Activated CD4-positive, alpha-beta T cell treated with anti-CD3 and anti-CD28 coated beads, Interleukin-2, amount 50 U/mL, for 16 hours (primary cell): ENCODE data around the gene MTARC1.

ENCODE experiments used
- DNase-seq: peaks from one replicate; pipeline ENCODE4 v3.0.0-alpha.2; 2020

Gene MTARC1

DNA sequence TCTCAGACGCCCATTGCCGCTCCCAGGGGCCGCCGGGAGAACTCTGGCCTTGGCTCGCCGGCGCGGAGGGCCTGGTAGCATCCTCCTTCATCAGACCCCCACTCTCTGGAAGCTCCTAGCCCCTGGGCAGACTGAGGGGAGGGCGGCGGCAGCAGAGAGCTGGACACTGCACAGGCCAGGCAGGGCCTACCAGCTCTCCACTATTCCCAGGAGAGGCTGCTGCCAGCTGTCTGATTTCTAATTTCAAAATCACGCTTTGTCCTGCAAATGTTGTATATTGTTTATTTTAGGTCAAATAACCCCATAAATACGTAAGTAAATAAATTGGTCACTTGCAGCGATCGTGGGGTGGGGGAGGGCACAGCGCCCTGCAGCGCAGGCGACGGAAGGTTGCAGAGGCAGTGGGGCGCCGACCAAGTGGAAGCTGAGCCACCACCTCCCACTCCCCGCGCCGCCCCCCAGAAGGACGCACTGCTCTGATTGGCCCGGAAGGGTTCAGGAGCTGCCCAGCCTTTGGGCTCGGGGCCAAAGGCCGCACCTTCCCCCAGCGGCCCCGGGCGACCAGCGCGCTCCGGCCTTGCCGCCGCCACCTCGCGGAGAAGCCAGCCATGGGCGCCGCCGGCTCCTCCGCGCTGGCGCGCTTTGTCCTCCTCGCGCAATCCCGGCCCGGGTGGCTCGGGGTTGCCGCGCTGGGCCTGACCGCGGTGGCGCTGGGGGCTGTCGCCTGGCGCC is at the start of gene MTARC1:
Gene MTARC1, plus strand, starts transcription at position 577 of the 732 bp plus-strand sequence. Its CDS starts 32 bp downstream, at position 609.
- no peak for DNase-seq

DNA sequence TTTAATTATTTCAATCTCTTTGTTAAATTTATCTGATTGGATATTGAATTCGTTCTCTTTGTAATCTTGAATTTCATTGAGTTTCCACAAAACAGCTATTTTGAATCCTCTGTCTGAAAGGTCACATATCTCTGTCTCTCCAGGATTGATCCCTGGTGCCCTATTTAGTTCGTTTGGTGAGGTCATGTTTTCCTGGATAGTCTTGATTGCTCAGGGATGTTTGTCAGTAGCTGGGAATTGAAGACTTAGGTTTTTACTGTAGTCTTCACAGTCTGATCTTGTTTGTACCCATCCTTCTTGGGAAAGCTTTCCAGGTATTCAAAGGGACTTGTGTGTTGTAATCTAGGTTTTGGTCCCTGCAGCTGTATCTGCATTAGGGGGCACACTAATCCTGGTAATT is 45.4 kb upstream of the MTARC1 start:
- DNase-seq = no peak

DNA sequence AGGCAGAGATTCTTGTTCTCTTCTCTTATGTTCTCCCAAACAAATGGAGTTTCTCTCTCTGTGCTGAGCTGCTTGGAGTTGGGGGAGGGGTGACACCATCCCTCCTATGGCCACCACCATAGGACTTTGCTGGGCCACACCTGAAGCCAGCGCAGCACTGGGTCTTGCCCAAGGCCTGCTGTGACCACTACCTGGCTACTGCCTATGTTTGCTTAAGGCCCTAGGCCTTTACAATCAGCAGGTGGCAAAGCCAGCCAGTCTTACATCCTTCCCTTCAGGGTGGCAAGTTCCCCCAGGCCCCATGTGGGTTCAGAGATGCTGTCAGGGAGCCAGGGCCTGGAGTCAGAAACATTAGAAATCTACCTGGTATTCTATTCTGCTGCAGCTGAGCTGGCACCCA is 44.9 kb upstream of the MTARC1 start:
- no peak for DNase-seq

DNA sequence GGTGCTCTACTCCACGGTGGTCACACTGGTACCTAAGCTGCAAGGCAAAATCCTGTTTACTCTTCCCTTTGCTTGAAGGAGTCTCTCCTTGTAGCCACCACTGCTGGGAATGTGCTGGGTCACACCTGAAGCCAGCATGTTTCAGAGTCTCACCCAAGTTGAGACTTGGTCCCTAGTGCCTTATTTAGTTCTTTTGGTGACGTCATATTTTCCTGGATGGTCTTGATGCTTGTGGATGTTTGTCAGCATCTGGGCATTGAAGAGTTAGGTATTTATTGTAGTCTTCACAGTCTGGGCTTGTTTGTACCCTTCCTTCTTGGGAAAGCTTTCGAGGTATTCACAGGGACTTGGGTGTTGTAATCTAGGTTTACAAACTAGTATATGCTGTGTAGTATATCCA is 44.2 kb upstream of the MTARC1 start:
- no peak for DNase-seq

DNA sequence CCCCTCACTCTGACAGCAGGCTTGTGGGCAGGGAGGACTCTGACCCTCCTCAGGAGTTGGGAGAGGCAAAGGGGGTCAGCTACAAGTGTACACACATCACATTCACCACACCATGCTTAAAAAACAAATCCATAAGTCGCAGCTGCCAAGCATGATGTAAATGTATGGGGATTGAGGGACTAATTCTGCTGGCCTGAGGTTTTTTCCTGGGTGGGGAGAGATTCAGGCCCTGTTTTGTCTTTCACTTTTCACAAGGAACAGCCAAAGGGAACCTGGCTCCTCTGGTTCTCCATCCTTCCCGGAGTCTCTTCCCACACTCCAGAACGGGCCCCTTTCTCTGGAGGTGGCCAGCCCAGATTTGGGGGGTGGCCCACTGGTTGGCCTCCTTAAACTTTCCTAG is 39.9 kb upstream of the MTARC1 start:
- no peak for DNase-seq

DNA sequence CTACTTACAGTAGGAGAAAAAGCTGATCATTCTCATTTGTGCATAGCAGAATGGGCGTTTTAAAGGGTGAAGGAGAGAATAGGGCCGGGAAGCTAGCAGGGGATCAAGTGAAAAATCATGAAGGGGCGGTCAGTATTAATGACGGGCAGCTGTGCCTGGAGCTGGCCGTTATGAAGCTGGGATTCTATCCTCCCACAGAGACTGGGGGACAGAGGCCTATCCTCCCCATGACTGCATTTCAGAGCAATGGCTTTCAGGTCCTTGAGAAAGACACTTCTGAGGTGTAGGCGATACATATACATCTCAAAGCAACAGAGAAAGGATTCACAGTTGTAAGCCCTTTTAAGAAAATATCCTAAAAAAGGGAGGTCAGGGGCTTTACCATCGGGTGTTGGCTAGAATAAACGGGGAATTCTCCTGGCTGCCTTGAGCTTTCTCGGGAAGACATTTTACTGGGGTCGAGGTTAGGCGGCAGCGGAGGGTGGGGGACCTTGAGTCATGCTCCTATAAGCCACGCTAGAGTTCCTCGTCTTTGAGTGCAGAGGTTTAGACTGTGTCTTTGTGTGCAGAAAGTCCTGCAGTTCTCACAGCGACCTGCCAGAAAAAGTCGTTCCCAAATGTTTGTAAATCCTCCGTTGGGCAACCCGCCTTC is 39.1 kb upstream of the MTARC1 start:
- DNase-seq = no peak

DNA sequence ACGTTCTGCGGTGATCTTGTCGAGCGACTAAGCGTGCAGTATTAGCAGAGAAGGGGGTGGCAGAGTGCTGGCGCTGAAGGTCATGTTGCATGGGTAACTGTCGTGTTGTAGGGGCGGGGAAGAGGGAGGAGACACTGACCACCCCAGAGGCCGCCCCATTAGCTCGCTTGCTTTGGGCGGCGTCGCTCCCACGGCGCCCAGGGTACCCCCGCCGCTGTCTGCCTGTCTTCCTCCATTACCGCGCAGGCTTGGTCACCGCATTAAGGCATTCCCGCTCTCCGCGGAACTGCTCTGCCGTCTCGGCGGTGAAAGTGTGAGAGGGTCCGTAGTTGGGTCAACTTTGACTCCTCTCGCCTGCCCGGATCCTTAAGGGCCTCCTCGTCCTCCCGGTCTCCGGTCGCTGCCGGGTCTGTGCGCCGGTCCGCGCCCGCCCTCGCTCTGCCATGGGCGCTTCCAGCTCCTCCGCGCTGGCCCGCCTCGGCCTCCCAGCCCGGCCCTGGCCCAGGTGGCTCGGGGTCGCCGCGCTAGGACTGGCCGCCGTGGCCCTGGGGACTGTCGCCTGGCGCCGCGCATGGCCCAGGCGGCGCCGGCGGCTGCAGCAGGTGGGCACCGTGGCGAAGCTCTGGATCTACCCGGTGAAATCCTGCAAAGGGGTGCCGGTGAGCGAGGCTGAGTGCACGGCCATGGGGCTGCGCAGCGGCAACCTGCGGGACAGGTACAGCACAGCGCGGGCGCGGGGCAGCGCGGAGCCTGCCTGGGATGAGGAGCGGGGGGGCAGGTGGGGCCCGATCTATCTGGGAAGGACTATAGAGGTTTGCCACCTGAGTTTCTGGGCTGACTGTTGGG is 38.4 kb upstream of the MTARC1 start, which contains the start of gene MTARC2:
Gene MTARC2, plus strand, starts transcription at position 234 of the 846 bp plus-strand sequence. Its CDS starts 210 bp downstream, at position 444.
- no peak for DNase-seq

DNA sequence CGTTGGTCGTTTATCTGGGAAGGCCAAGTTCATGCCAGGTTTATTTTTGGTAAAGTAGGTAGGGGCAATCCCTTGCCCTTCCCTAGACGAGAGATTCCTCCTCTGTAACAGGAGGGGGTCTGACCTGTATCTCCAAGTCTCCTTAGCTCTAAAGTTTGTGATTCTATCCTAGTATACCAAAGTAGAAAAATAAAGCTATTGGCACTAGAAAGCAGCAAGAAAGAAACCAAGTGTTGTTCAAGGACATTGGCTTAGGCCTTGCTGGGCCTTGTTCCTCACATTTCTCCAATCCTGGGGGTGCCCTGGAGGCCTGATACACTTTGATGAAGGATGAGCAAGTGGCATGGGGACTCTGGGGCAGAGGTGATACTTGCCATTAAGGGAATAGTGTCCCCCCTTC is 37.8 kb upstream of the MTARC1 start:
- no peak for DNase-seq

DNA sequence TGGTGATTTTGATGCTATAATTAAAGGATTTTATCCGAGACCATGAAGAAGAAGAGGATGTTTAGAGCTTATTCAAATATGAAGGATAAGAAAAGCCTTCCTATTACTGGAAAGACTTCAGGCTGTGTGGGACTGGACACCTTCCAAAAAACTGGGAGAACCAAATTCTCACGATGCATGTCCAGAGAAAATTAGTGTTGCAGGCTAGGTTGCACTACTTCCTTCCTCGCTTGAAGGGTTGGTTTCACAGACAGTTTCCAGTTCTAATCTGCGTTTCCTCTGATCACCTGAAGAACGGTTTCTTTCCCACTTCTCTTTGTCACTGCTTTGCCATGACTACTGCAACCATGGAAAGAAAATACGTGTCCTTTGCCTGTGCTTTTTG is 36.6 kb upstream of the MTARC1 start:
- DNase-seq = no peak

DNA sequence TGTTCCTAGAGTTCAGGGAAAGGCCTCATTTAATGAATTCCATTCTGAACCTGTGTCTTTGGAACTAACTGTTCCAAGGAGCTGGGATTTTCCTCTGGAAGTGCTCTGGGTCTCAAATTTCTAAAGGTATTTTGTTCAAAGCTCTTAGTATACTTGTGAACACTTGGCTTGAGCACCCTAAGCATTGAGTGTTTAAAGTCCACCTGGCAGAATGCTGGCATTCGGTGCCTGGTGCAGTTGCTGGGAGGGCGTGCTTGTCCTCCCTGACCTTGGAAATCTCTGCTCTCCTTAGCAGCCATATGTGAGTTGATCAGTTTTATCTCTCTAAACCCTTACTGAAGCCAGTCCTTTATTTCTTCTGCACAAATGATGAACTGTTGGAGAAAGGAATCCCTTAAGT is 35.6 kb upstream of the MTARC1 start:
- no peak for DNase-seq

DNA sequence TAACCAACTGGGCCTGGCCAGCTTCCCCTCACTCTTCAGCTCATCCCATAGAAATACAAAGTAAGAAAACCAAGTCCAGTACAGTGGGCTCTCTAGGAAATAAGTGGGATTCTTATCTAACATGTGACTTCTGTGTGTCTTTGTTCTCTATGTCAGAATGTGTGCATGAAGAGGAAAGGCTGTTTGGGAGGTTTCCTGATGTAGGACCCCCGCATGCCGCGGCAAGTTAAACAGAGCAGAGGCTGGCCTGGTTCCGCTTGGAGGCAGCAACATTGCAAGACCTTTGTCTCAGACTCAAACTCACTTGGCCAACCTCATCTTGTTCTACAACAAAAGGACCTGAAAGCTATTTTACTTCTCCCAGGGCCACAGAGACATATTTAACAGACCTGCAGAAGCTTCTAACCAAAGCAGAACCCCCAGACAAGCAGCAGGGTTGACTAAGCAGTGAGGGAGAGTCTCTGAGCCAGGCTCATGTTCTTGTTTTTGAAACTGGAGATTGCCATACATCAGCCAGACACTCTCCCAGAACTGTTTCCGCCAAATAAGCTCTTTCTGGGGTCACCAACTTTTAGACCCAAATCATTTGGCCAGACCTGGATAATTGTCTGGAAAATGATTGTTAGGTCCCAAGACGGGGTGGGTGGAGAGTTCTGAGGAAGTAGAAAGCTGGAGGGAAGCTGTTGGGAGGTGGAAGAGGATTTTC is 32.3 kb upstream of the MTARC1 start:
- DNase-seq = no peak

DNA sequence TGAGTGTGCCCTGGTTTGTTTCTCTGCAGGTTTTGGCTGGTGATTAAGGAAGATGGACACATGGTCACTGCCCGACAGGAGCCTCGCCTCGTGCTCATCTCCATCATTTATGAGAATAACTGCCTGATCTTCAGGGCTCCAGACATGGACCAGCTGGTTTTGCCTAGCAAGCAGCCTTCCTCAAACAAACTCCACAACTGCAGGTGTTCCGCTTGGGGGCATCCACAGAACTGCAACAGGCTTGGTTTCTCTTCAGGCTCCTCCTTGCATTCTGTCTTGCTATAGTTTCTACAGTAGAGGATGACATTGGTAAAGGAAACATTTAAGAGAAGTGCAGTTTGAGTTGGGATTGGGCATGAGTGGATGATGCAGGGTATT is 31.8 kb upstream of the MTARC1 start:
- DNase-seq = no peak

DNA sequence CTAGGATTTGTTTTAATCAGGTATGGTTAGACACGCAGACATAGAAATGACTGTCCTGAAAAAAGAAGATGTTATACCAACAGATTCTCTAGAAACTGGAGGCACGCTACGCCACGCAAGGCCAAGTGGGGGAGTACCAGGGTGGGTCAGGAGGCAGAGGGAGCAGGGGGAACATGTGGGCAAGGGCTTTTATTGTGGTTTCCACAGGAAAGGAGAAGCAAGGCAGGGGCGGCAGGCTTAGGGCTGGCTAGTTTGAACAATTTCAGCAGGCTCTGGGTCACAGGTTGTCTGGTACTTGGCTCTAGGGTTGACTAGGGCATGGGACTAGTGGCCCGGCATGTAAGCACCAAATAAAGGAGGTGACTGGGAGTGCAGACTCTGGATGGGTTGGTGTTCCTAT is 31.4 kb upstream of the MTARC1 start:
- DNase-seq = no peak

DNA sequence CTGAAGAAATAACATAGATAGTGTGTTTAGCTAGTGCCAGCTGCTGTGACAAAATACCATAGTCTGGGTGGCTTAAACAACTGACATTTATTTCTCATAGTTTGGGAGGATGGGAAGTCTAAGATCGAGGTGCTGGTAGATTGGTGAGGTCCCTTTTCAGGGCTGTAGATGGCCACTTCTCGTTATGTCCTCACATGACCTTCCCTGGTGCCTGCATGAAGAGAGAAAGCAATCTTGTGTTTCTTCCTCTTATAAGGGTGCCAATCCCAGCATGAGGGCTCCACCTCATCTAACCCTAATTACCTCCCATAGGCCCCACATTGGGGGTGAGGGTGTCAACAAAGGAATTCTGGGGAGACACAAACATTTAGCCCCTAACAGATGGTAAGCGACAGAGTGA is 29.3 kb upstream of the MTARC1 start:
- no peak for DNase-seq

DNA sequence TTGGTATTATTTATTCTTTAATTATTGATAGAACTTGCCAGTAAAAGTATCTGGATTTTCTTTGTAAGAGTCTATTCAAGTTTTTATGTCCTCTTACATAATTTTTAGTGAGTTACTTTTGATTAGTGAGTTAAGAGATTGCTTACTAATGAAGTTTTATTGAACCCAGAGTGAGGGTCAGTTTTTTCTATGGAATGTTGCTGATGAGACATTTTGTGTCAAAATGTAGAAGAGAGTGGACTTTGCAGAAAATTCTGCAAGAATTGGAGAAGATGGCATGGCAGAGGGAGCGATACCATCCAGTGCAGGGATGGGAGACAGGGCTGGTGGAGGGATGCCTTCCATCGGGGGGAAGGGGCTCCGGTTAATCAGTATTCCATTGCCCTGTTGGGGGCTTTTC is 27.6 kb upstream of the MTARC1 start:
- DNase-seq = no peak

DNA sequence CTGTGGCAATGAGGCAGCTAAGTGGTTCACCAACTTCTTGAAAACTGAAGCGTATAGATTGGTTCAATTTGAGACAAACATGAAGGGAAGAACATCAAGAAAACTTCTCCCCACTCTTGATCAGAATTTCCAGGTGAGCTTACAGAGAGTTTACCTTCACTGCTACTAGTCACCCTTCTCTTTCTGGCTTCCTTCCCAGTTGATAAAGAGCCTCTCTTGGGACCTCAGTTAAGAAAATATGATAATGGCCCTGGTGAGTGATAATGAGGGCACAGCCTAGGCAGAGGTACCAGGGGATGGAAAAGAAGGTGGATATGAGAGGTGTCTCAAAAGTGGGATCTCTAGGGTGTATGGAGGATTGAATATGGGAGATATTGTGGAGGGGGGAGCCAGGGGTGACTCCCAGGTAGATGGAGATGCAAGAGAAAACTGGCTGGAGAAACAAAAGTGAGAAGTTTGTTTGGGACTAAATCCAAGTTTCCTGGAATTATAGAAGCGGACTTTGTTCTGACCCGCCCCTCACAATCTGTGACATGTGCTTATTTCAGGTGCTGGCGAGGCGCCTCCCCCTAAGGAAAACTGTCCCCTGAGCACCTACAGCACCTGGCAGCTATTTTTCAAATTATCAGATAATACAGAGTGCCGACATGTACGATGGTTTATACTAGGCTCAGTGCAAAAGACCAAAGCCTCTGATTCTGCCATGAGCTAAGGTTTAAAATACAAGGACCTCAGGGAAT is 24.9 kb upstream of the MTARC1 start:
- no peak for DNase-seq

DNA sequence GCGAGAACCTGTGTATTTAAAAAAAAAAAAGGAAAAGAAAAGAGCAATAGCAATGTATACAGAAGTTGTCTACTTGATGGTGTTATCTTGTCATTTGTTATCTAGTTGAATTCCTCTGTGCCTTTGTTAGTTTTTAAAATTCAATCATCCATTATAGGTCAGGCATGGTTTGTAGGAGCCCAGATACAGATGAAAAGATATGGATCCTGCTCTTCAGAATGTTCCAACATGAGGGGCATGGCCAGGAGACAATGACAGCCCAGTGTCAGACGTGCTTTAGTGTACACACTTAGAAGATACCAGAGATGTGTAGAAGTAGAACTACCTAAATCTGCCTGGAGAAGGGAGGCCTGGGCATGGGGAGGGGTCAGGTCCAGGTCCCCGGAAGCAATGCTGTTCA is 22.0 kb upstream of the MTARC1 start:
- DNase-seq = no peak

DNA sequence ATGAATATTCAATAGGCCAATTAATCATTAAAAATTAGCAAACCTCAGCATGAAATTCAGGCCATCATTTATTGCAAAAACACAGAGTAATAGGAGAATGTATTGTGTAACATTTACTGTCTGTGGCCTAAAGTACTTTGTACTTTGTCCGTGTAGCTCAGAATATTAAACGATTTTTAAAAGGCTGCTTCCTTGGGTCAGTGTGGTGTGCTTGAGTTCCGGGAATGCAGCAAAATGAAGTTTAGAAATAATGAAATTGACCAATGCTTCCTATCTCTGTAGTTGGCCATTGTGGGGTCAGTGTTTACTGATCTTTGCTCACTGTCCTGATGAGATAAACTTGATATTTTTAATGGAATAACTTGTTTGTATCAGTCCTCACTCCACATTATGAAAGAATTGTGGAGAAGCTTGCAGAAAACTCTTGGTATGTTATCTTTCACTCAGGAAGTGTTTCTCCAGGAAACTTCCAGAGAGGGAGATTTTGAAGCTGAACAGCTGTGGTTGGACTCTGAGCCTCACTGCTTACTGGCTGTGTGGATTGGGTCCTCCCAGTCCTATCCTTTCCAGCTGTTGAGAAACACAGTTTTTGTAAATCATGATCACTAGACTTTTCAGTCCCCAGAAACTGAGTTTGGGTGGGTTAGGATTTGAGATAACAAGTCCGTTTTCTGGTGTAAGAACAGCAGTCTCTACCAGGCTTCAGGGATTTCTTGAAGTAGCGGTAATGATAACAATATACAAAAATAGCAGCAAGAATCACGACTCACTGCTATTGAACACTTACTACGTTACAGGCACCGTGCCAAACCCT is 19.2 kb upstream of the MTARC1 start:
- DNase-seq = no peak

DNA sequence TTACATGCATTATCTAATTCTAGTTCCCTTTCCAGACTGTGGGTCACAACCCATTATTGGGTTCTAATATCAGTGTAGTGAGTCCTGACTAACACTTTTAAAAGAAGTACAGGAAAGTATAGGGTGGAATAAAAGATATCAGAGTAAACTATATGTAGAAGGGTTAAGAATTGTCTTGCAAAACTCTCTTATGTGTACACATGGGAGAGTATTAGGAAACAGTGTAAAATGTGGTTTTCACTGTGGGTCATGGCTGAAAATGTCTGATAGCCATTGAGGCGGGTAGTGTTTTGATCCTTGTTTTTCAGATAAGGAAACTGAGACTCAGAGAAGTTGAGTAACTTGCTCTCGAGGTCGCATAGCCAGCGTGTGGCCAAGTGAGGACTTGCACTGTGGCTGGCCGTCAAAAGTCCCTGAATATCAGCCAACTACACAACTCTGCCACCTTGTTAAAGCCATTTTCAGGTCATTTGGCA is 18.5 kb upstream of the MTARC1 start:
- DNase-seq = no peak

DNA sequence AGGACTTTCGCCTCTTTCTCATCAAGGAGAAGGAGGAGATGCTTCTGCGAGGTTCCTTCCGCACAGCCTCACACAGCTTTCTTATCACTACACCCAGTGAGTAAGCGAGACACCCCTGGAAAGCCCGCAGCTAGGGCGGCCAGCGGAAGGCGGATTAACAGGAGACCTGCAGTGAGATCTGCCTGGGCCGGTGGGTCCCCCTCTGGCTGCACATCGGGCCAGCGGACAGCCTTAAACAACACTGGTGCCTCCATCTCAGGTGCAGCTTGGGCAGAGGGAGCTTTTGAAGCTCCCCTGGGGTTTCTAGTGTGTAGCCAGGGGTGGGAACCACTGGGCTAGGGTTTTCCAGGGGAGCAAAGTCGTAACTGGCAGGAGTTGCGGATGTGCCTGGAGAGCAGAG is 17.5 kb upstream of the MTARC1 start:
- DNase-seq = no peak

DNA sequence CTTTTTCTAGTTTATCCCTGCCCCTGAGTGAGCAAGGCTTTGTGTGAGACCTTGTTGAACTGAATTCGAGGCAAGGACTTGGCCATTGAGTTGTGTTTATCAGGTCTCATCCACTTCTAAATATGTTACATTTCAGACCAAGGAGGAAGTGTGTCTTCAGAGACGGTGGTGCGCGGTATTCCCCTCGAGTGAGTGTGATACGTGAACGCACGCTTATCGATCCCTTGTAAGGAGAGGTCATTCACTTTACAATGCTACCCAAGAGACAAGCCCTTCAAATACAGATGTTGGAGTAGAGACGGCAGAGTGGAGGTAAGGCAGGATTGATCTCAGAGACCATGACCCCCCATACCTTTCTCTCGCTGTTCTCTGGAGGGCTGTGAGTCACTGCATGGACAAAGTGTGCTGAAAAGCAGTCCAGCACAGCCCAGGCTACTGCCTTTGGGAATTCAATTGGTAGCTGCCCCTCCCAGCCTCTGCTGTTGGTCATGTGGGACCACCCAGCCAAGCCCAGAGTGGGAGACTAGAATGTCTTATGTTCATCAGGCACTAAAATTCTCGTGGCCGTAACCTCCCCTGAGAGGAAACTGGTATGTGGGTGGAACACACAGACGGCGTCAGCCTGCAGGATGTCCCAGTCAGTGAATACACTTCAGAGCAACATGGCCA is 16.3 kb upstream of the MTARC1 start:
- DNase-seq = no peak
